SU-DHL-6 (cell line): Measurements from ENCODE around the gene NBPF3.

ENCODE experiments used
- EZH2phosphoT487 ChIP-seq: fragments of 200-600 bp; sonication (generic), shearing (Covaris generic); conservative IDR thresholded peaks from 2 replicates; pipeline ENCODE4 v1.6.1; 2018; ENCODE audit warnings: mild to moderate bottlenecking, antibody characterized with exemption, low read length, moderate library complexity, mixed read lengths
- TF ChIP-seq, protein P1 (sequence below): fragments of 200-600 bp; sonication (generic); IDR thresholded peaks from one replicate; pipeline ENCODE4 v1.5.1; 2017; ENCODE audit warnings: antibody characterized with exemption, mild to moderate bottlenecking, low read length, moderate library complexity; ENCODE audit not compliant: insufficient read depth, poor library complexity, severe bottlenecking

DNA sequence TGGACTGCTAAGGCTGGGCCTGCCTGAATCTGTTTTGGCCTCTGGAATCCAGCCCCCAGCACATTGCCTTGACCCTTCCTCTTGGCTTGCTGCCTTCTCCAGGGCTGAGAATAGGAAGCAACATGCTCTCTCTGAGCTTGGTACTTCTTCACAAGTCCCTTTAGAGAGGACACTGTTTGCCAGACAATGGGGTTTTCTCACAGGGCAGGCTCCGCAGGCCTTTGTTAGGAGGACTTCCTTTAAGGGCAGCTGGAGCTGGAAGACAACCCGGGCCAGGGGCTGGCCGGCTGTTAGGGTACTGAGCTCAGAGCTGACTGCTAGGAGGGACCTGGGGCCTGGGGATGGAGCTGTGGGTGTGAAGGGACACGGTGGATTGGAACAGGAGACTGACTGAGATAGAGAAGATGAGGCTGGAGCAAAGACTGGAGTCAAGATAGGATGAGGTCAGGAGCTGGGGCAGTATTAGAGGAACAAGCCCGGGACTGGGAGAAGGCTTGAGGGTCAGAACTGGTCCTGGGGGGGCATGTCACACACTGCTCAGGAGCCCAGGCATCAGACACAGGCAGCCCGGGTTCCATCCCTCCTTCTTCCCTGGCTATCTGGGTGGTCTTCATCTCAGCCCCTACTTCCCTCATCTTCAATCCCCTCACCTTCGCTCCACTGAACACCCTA, 63.9 kb downstream of the NBPF3 start:
- TF ChIP-seq EZH2phosphoT487, result no peak
- TF ChIP-seq, protein P1, sequence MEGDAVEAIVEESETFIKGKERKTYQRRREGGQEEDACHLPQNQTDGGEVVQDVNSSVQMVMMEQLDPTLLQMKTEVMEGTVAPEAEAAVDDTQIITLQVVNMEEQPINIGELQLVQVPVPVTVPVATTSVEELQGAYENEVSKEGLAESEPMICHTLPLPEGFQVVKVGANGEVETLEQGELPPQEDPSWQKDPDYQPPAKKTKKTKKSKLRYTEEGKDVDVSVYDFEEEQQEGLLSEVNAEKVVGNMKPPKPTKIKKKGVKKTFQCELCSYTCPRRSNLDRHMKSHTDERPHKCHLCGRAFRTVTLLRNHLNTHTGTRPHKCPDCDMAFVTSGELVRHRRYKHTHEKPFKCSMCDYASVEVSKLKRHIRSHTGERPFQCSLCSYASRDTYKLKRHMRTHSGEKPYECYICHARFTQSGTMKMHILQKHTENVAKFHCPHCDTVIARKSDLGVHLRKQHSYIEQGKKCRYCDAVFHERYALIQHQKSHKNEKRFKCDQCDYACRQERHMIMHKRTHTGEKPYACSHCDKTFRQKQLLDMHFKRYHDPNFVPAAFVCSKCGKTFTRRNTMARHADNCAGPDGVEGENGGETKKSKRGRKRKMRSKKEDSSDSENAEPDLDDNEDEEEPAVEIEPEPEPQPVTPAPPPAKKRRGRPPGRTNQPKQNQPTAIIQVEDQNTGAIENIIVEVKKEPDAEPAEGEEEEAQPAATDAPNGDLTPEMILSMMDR, result no peak
